Esophagus muscularis mucosa (tissue), 4 donors: ENCODE measurements around the gene SDR39U1. TPM values are rescaled to one million over a fixed set of nuclear protein-coding genes. Genes with fewer than 3 reads are reported as not detected.

Source experiments
- DNase-seq: peaks from one replicate; pipeline ENCODE4 v3.0.0-alpha.2; 2017; ENCODE audit errors: extremely low spot score
- H3K27ac ChIP-seq, 4 donors: fragments of 200-600 bp; sonication (generic); replicated peaks in 1 of 4; 1 replicate in 3 of 4; 2 replicates in 1 of 4; pipeline ENCODE4 v1.5.1; 2016 to 2019; ENCODE audit warnings: mild to moderate bottlenecking in 1 of 4
- H3K27me3 ChIP-seq, 4 donors: fragments of 200-600 bp; sonication (generic); one replicate each; pipeline versions ENCODE4 v1.5.1 to v1.6.0; 2016 to 2019
- H3K36me3 ChIP-seq, 4 donors: fragments of 200-600 bp; sonication (generic); one replicate each; pipeline ENCODE4 v1.5.1; 2016 to 2019
- H3K4me1 ChIP-seq, 4 donors: fragments of 200-600 bp; sonication (generic); one replicate each; pipeline ENCODE4 v1.5.1; 2016 to 2019
- H3K4me3 ChIP-seq, 4 donors: fragments of 200-600 bp; sonication (generic); 1 replicate in 2 of 4; 2 replicates in 2 of 4; pipeline ENCODE4 v1.5.1; 2016 to 2019; ENCODE audit warnings: mild to moderate bottlenecking in 4 of 4, moderate library complexity in 1 of 4
- H3K9me3 ChIP-seq, 4 donors: fragments of 200-600 bp; sonication (generic); 1 replicate in 3 of 4; 2 replicates in 1 of 4; pipeline ENCODE4 v1.5.1; 2016 to 2019
- EP300 ChIP-seq: sonication (generic); formaldehyde crosslinking; IDR thresholded peaks from one replicate; pipeline ENCODE4 v1.6.1; 2017; ENCODE audit warnings: antibody characterized with exemption
- POLR2A ChIP-seq: fragments of 450-650 bp; IDR thresholded peaks from one replicate; pipeline ENCODE4 v1.6.1; 2017; ENCODE audit warnings: antibody characterized with exemption, moderate library complexity, mild to moderate bottlenecking, low read depth
- POLR2AphosphoS5 ChIP-seq, 2 donors: sonication (generic); formaldehyde crosslinking; IDR thresholded peaks; one replicate each; pipeline ENCODE4 v1.6.1; 2017; ENCODE audit warnings: antibody characterized with exemption in 2 of 2
- WGBS: methylation state at CpG from one replicate; pipeline ENCODE4 v1.1.5; 2018; 5-methylcytosine and 5-hydroxymethylcytosine counted together
- intact Hi-C: fragments of 100-400 bp; cut with DNase I; formaldehyde crosslinking; loops from one replicate; pipeline ENCODE4 v1.15.1; 2023
- total RNA-seq, 4 donors: library from RNA; depleted of rRNA; stranded (reverse); fragments of >200 nt; gene quantifications; one replicate each; pipeline versions ENCODE4 v1.1.0 to v1.2.1, GENCODE V29; 2016
- TF ChIP-seq, protein P1 (sequence below), 3 experiments: fragments of 200-600 bp in 2 of 3; fragments of 450-650 bp in 1 of 3; sonication (generic) in 2 of 3; IDR thresholded peaks; one replicate each; pipeline ENCODE4 v1.5.1; 2017 to 2019; ENCODE audit warnings: antibody characterized with exemption in 3 of 3, mild to moderate bottlenecking in 2 of 3, moderate library complexity in 1 of 3

The SDR39U1 gene
- total RNA-seq, 4 donors from 2014 or later: 23.9 to 48.6 (median 33.5) TPM

GRCh38 chr14:24426912-24427536 is 15.6 kb downstream of the SDR39U1 start:
- TF ChIP-seq, protein P1, sequence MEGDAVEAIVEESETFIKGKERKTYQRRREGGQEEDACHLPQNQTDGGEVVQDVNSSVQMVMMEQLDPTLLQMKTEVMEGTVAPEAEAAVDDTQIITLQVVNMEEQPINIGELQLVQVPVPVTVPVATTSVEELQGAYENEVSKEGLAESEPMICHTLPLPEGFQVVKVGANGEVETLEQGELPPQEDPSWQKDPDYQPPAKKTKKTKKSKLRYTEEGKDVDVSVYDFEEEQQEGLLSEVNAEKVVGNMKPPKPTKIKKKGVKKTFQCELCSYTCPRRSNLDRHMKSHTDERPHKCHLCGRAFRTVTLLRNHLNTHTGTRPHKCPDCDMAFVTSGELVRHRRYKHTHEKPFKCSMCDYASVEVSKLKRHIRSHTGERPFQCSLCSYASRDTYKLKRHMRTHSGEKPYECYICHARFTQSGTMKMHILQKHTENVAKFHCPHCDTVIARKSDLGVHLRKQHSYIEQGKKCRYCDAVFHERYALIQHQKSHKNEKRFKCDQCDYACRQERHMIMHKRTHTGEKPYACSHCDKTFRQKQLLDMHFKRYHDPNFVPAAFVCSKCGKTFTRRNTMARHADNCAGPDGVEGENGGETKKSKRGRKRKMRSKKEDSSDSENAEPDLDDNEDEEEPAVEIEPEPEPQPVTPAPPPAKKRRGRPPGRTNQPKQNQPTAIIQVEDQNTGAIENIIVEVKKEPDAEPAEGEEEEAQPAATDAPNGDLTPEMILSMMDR (IDR thresholded peaks at IDR 0.05): no peak
- TF ChIP-seq POLR2AphosphoS5 (IDR thresholded peaks at IDR 0.05) (no peak), EP300 (no peak), POLR2A (no peak)
- H3K9me3 ChIP-seq: no peaks in the 10 kb centered on the region
- H3K36me3 ChIP-seq: peaks cover 0 to 10% (median 8%) of the 10 kb centered on the region in 4 donors
- WGBS: 87% methylated on average over 4 of the region's 8 CpGs
- H3K27me3 ChIP-seq: no peaks in the 10 kb centered on the region
- DNase-seq: no peak
- H3K4me3 ChIP-seq: no peak overlapping the region
- intact Hi-C loops: no loop called here
- peaks cover 26 to 45% (median 37%) of the 10 kb centered on the region in 4 donors for H3K4me1 ChIP-seq
- no peak overlapping the region for H3K27ac ChIP-seq

- peaks cover 0 to 6% (median 1%) of the 10 kb centered on the region in 4 donors for H3K36me3 ChIP-seq
- WGBS: 88% methylated on average over 2 of the region's 2 CpGs
- intact Hi-C loops: no loop called here
- no peak for DNase-seq
- no peak overlapping the region for H3K4me3 ChIP-seq
- H3K9me3 ChIP-seq: no peaks in the 10 kb centered on the region
- H3K27me3 ChIP-seq: no peaks in the 10 kb centered on the region
- peaks cover 19 to 38% (median 30%) of the 10 kb centered on the region in 4 donors for H3K4me1 ChIP-seq
- H3K27ac ChIP-seq: peak overlapping the region in 2 of 4 donors; percentile 53 to 68
- TF ChIP-seq POLR2A (no peak), POLR2AphosphoS5 (IDR thresholded peaks at IDR 0.05) (no peak), EP300 (no peak)
- TF ChIP-seq, protein P1 (IDR thresholded peaks at IDR 0.05): no peak
Observed at GRCh38 chr14:24426150-24426911, 16.2 kb downstream of the SDR39U1 start.

DNA sequence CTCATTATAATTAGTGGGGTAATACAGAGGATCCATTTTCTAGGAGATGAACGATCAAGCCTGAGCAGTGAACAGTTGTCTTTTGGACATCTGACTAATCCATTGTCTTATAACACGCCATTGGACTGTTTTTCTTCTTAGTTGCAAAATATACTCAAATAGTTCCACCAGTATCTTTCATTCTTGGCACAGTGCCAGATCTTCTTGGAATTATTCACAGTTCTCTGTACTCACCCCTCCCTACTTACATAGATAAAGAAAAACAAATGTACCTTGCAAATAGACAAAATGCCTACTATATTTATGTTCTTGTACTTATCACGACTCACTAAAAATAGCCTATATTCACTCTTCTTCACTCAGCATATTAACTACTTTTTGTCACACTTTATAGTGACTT is 16.9 kb downstream of the SDR39U1 start:
- intact Hi-C loops: no loop called here
- peak overlapping the region in 3 of 4 donors; percentile 18 to 68 (median 53) for H3K27ac ChIP-seq
- TF ChIP-seq POLR2A (no peak), EP300 (no peak), POLR2AphosphoS5 (IDR thresholded peaks at IDR 0.05) (no peak)
- TF ChIP-seq, protein P1 (IDR thresholded peaks at IDR 0.05): no peak
- no peaks in the 10 kb centered on the region for H3K36me3 ChIP-seq
- no peaks in the 10 kb centered on the region for H3K9me3 ChIP-seq
- WGBS: 33% methylated on average over 3 of the region's 3 CpGs
- DNase-seq: no peak
- H3K4me3 ChIP-seq: no peak overlapping the region
- H3K4me1 ChIP-seq: peaks cover 13 to 32% (median 24%) of the 10 kb centered on the region in 4 donors
- H3K27me3 ChIP-seq: no peaks in the 10 kb centered on the region

GRCh38 chr14:24422694-24423601 is 19.6 kb downstream of the SDR39U1 start:
- WGBS: 83% methylated on average over 12 of the region's 12 CpGs
- intact Hi-C loops: no loop called here

More at GRCh38 chr14:24422694-24423601, 19.6 kb downstream of the SDR39U1 start:
- H3K9me3 ChIP-seq: no peaks in the 10 kb centered on the region
- peaks cover 12 to 26% (median 14%) of the 10 kb centered on the region in 4 donors for H3K4me1 ChIP-seq
- H3K4me3 ChIP-seq: no peak overlapping the region
- H3K27me3 ChIP-seq: peaks cover 0 to 15% (median 0%) of the 10 kb centered on the region in 4 donors
- DNase-seq: no peak
- no peak overlapping the region for H3K27ac ChIP-seq
- TF ChIP-seq, protein P1 (IDR thresholded peaks at IDR 0.05): no peak
- TF ChIP-seq POLR2A: no peak
- no peak for TF ChIP-seq POLR2AphosphoS5 (IDR thresholded peaks at IDR 0.05)
- TF ChIP-seq EP300: no peak
- no peaks in the 10 kb centered on the region for H3K36me3 ChIP-seq
